ENCODE results near the gene TWF1.
"Not testable (repeated sequence)": the region's sequence is repeated elsewhere in the genome, so short reads cannot be mapped to it uniquely, and the experiment has no call there.

The TWF1 gene

DNA sequence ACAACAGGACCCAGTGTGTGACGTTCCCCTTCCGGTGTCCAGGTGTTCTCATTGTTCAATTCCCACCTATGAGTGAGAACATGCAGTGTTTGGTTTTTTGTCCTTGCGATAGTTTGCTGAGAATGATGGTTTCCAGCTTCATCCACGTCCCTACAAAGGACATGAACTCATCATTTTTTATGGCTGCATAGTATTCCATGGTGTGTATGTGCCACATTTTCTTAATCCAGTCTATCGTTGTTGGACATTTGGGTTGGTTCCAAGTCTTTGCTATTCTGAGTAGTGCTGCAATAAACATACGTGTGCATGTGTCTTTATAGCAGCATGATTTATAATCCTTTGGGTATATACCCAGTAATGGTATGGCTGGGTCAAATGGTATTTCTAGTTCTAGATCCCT, 54.8 kb downstream of the TWF1 start:
- H3K14ac ChIP-seq (ENCODE audit: low read length in 2 of 2); H3K27ac ChIP-seq (ENCODE audit: low read length, poor library complexity, severe bottlenecking); H4K91ac ChIP-seq (ENCODE audit: low read length); H3K23ac ChIP-seq (ENCODE audit: low read length in 2 of 2); H3K4me3 ChIP-seq (ENCODE audit: insufficient read depth in 1 of 2, low read depth in 1 of 2, low read length in 2 of 2); H3K79me1 ChIP-seq (replicated peaks; ENCODE audit: low read length, poor library complexity, severe bottlenecking); DNase-seq; H2BK5ac ChIP-seq (ENCODE audit: low read depth, low read length, poor library complexity, severe bottlenecking); H3K9ac ChIP-seq (ENCODE audit: low read length); H3K18ac ChIP-seq (ENCODE audit: low read depth in 1 of 2, low read length in 2 of 2); H3K4me2 ChIP-seq (ENCODE audit: low read length, poor library complexity, severe bottlenecking); H3K9me3 ChIP-seq (ENCODE audit: control insufficient read depth, low read length); H2BK15ac ChIP-seq (ENCODE audit: low read depth, poor library complexity, severe bottlenecking); H3K4me1 ChIP-seq (ENCODE audit: control insufficient read depth, insufficient read depth, low read depth, low read length); H2BK12ac ChIP-seq (ENCODE audit: low read length in 2 of 2); H2AK5ac ChIP-seq (ENCODE audit: low read length, severe bottlenecking); H4K8ac ChIP-seq (ENCODE audit: low read length); H2BK120ac ChIP-seq (ENCODE audit: low read depth, low read length); H3K27me3 ChIP-seq (ENCODE audit: control insufficient read depth in 1 of 2, insufficient read depth in 1 of 2, low read length in 2 of 2); H3K4ac ChIP-seq (ENCODE audit: low read depth in 1 of 2, low read length in 2 of 2); H2AFZ ChIP-seq (ENCODE audit: low read depth, low read length): not testable (repeated sequence)
- no CpG with 5 or more reads among the region's 6 CpGs for WGBS
- peaks cover 0 to 43% of the 10 kb centered on the region in 2 experiments for H3K36me3 ChIP-seq (ENCODE audit: control insufficient read depth in 1 of 2, insufficient read depth in 2 of 2, low read depth in 1 of 2, low read length in 2 of 2)

DNA sequence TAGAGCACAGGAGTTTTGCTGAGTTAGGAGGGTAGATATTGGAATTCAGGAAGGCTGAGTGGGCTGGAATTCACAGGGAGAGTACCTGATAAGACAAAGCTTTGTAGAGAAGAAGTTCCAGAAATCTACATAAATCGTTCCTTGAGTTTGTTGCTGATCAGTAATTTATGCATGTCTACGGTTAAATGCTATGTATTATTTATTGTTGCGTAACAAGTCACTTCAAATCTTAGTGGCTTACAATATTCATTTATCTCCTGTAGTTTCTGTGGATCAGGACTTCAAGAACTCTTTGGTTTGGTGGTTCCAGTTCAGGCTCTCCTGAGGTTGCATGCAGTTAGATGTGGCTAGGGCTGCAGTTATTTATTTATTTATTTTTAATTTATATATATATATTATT, 55.3 kb downstream of the TWF1 start:
- H3K4ac ChIP-seq (ENCODE audit: low read depth in 1 of 2, low read length in 2 of 2): no peak overlapping the region
- no peak overlapping the region for H2AK5ac ChIP-seq (ENCODE audit: low read length, severe bottlenecking)
- H3K4me2 ChIP-seq (ENCODE audit: low read length, poor library complexity, severe bottlenecking): no peak overlapping the region
- no peak overlapping the region for H3K18ac ChIP-seq (ENCODE audit: low read depth in 1 of 2, low read length in 2 of 2)
- H3K9me3 ChIP-seq (ENCODE audit: control insufficient read depth, low read length): peaks cover 4% of the 10 kb centered on the region
- no peak for DNase-seq
- no peak overlapping the region for H2BK12ac ChIP-seq (ENCODE audit: low read length in 2 of 2)
- H2BK120ac ChIP-seq (ENCODE audit: low read depth, low read length): no peak overlapping the region
- no peak overlapping the region for H3K23ac ChIP-seq (ENCODE audit: low read length in 2 of 2)
- H3K79me1 ChIP-seq (replicated peaks; ENCODE audit: low read length, poor library complexity, severe bottlenecking): peaks cover 1% of the 10 kb centered on the region
- no peak overlapping the region for H2AFZ ChIP-seq (ENCODE audit: low read depth, low read length)
- H4K8ac ChIP-seq (ENCODE audit: low read length): no peak overlapping the region
- H3K27ac ChIP-seq (ENCODE audit: low read length, poor library complexity, severe bottlenecking): no peak overlapping the region
- no peak overlapping the region for H3K9ac ChIP-seq (ENCODE audit: low read length)
- no peak overlapping the region for H3K14ac ChIP-seq (ENCODE audit: low read length in 2 of 2)
- H2BK15ac ChIP-seq (ENCODE audit: low read depth, poor library complexity, severe bottlenecking): no peak overlapping the region
- H3K27me3 ChIP-seq (ENCODE audit: control insufficient read depth in 1 of 2, insufficient read depth in 1 of 2, low read length in 2 of 2): no peaks in the 10 kb centered on the region
- H3K36me3 ChIP-seq (ENCODE audit: control insufficient read depth in 1 of 2, insufficient read depth in 2 of 2, low read depth in 1 of 2, low read length in 2 of 2): peaks cover 0 to 47% of the 10 kb centered on the region in 2 experiments
- no peak overlapping the region for H3K4me3 ChIP-seq (ENCODE audit: insufficient read depth in 1 of 2, low read depth in 1 of 2, low read length in 2 of 2)
- no peak overlapping the region for H4K91ac ChIP-seq (ENCODE audit: low read length)
- H2BK5ac ChIP-seq (ENCODE audit: low read depth, low read length, poor library complexity, severe bottlenecking): no peak overlapping the region
- H3K4me1 ChIP-seq (ENCODE audit: control insufficient read depth, insufficient read depth, low read depth, low read length): no peaks in the 10 kb centered on the region
- WGBS: 80% methylated on average over 1 of the region's 3 CpGs

DNA sequence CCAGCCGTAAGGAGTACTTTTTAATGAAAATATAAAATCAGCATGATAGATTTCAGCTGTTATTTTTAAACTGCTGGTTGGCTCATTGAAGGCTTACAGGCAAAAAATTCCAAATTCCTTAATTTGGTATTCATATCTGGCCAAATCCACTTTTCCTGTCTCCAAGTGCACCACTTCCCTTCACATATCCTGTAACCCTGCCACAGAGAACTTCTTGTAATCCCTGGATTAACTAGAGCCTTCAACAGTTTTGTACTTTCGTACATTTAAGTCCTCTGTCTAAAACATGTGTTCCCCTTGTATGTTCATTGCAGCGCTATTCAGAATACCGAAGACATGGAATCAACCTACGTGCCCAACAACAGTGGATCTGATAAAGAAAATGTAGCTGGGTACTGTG, 57.1 kb downstream of the TWF1 start:
- H3K79me1 ChIP-seq (replicated peaks; ENCODE audit: low read length, poor library complexity, severe bottlenecking): peaks cover 1% of the 10 kb centered on the region
- no peak overlapping the region for H3K23ac ChIP-seq (ENCODE audit: low read length in 2 of 2)
- no peak overlapping the region for H3K9ac ChIP-seq (ENCODE audit: low read length)
- H3K4me3 ChIP-seq (ENCODE audit: insufficient read depth in 1 of 2, low read depth in 1 of 2, low read length in 2 of 2): no peak overlapping the region
- H3K4me1 ChIP-seq (ENCODE audit: control insufficient read depth, insufficient read depth, low read depth, low read length): no peaks in the 10 kb centered on the region
- no peak overlapping the region for H4K8ac ChIP-seq (ENCODE audit: low read length)
- H2AK5ac ChIP-seq (ENCODE audit: low read length, severe bottlenecking): no peak overlapping the region
- H3K14ac ChIP-seq (ENCODE audit: low read length in 2 of 2): no peak overlapping the region
- no peak overlapping the region for H2BK120ac ChIP-seq (ENCODE audit: low read depth, low read length)
- no peak overlapping the region for H3K4ac ChIP-seq (ENCODE audit: low read depth in 1 of 2, low read length in 2 of 2)
- no peak overlapping the region for H2AFZ ChIP-seq (ENCODE audit: low read depth, low read length)
- H3K4me2 ChIP-seq (ENCODE audit: low read length, poor library complexity, severe bottlenecking): no peak overlapping the region
- no peak overlapping the region for H3K18ac ChIP-seq (ENCODE audit: low read depth in 1 of 2, low read length in 2 of 2)
- peaks cover 22% of the 10 kb centered on the region for H3K9me3 ChIP-seq (ENCODE audit: control insufficient read depth, low read length)
- no peak overlapping the region for H3K27ac ChIP-seq (ENCODE audit: low read length, poor library complexity, severe bottlenecking)
- DNase-seq: no peak
- no peak overlapping the region for H2BK12ac ChIP-seq (ENCODE audit: low read length in 2 of 2)
- peaks cover 0 to 54% of the 10 kb centered on the region in 2 experiments for H3K36me3 ChIP-seq (ENCODE audit: control insufficient read depth in 1 of 2, insufficient read depth in 2 of 2, low read depth in 1 of 2, low read length in 2 of 2)
- WGBS: 95% methylated on average over 4 of the region's 5 CpGs
- H2BK5ac ChIP-seq (ENCODE audit: low read depth, low read length, poor library complexity, severe bottlenecking): no peak overlapping the region
- H4K91ac ChIP-seq (ENCODE audit: low read length): no peak overlapping the region
- no peak overlapping the region for H2BK15ac ChIP-seq (ENCODE audit: low read depth, poor library complexity, severe bottlenecking)
- no peaks in the 10 kb centered on the region for H3K27me3 ChIP-seq (ENCODE audit: control insufficient read depth in 1 of 2, insufficient read depth in 1 of 2, low read length in 2 of 2)

DNA sequence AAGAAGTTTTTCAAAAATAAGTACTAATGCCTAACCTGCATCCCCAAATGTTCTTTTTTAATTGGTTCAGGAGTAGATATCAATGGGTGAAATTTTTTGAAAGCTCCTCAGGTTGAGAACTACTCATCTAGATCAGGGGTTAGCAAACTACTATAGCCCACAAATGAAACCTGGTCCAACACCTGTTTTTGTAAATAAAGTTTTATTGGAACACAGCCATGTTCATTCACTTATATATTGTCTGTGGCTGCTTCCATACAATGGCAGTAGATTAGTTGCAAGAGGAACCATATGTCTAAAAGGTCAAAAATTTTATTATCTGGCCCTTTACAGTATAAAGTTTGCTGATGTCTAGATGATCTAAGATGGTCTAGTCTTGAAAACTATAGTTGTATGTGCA, 61.3 kb downstream of the TWF1 start:
- H3K9me3 ChIP-seq (ENCODE audit: control insufficient read depth, low read length): peaks cover 24% of the 10 kb centered on the region
- H3K4me1 ChIP-seq (ENCODE audit: control insufficient read depth, insufficient read depth, low read depth, low read length): no peaks in the 10 kb centered on the region
- no peak overlapping the region for H3K18ac ChIP-seq (ENCODE audit: low read depth in 1 of 2, low read length in 2 of 2)
- no peak for DNase-seq
- H3K27me3 ChIP-seq (ENCODE audit: control insufficient read depth in 1 of 2, insufficient read depth in 1 of 2, low read length in 2 of 2): no peaks in the 10 kb centered on the region
- no peak overlapping the region for H2BK120ac ChIP-seq (ENCODE audit: low read depth, low read length)
- H4K91ac ChIP-seq (ENCODE audit: low read length): no peak overlapping the region
- H2AFZ ChIP-seq (ENCODE audit: low read depth, low read length): no peak overlapping the region
- H3K4me3 ChIP-seq (ENCODE audit: insufficient read depth in 1 of 2, low read depth in 1 of 2, low read length in 2 of 2): no peak overlapping the region
- no peak overlapping the region for H2BK5ac ChIP-seq (ENCODE audit: low read depth, low read length, poor library complexity, severe bottlenecking)
- peaks cover 1% of the 10 kb centered on the region for H3K79me1 ChIP-seq (replicated peaks; ENCODE audit: low read length, poor library complexity, severe bottlenecking)
- peaks cover 0 to 47% of the 10 kb centered on the region in 2 experiments for H3K36me3 ChIP-seq (ENCODE audit: control insufficient read depth in 1 of 2, insufficient read depth in 2 of 2, low read depth in 1 of 2, low read length in 2 of 2)
- H2AK5ac ChIP-seq (ENCODE audit: low read length, severe bottlenecking): no peak overlapping the region
- no peak overlapping the region for H3K27ac ChIP-seq (ENCODE audit: low read length, poor library complexity, severe bottlenecking)
- H3K14ac ChIP-seq (ENCODE audit: low read length in 2 of 2): no peak overlapping the region
- no peak overlapping the region for H4K8ac ChIP-seq (ENCODE audit: low read length)
- H3K4ac ChIP-seq (ENCODE audit: low read depth in 1 of 2, low read length in 2 of 2): no peak overlapping the region
- H3K4me2 ChIP-seq (ENCODE audit: low read length, poor library complexity, severe bottlenecking): no peak overlapping the region
- H2BK15ac ChIP-seq (ENCODE audit: low read depth, poor library complexity, severe bottlenecking): no peak overlapping the region
- no peak overlapping the region for H3K23ac ChIP-seq (ENCODE audit: low read length in 2 of 2)
- H3K9ac ChIP-seq (ENCODE audit: low read length): no peak overlapping the region
- H2BK12ac ChIP-seq (ENCODE audit: low read length in 2 of 2): no peak overlapping the region
